ENCODE measurements around the gene SRRM4. TPM values are rescaled to one million over a fixed set of nuclear protein-coding genes. Genes with fewer than 3 reads are reported as not detected.

The SRRM4 gene
- total and polyA plus RNA-seq, 12 donors, result 0.06 to 0.49 (median 0.29) TPM

- ATAC-seq, result no peak
- Histone ChIP-seq H3K9me3 (no peaks in the 10 kb centered on the region), H3K27ac (no peak overlapping the region), H3K27me3 (peaks cover 0 to 45% (median 19%) of the 10 kb centered on the region in 7 donors), H3K4me3 (no peak overlapping the region), H3K36me3 (no peaks in the 10 kb centered on the region), H3K4me1 (peaks cover 0 to 10% (median 0%) of the 10 kb centered on the region in 9 donors)
- 26 to 28% methylated on average over 8 of the region's 8 CpGs for WGBS, 2 donors
- TF ChIP-seq, protein P1, sequence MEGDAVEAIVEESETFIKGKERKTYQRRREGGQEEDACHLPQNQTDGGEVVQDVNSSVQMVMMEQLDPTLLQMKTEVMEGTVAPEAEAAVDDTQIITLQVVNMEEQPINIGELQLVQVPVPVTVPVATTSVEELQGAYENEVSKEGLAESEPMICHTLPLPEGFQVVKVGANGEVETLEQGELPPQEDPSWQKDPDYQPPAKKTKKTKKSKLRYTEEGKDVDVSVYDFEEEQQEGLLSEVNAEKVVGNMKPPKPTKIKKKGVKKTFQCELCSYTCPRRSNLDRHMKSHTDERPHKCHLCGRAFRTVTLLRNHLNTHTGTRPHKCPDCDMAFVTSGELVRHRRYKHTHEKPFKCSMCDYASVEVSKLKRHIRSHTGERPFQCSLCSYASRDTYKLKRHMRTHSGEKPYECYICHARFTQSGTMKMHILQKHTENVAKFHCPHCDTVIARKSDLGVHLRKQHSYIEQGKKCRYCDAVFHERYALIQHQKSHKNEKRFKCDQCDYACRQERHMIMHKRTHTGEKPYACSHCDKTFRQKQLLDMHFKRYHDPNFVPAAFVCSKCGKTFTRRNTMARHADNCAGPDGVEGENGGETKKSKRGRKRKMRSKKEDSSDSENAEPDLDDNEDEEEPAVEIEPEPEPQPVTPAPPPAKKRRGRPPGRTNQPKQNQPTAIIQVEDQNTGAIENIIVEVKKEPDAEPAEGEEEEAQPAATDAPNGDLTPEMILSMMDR (IDR thresholded peaks at IDR 0.05), result no peak
- no peak for DNase-seq
- intact Hi-C loops (cut with DNase I), result no loop called here
Observed at GRCh38 chr12:119069147-119069642, 87.9 kb downstream of the SRRM4 start.

GRCh38 chr12:119071176-119071575 lies 89.8 kb downstream of the SRRM4 start:
- H3K4me1 ChIP-seq, result peaks cover 0 to 10% (median 0%) of the 10 kb centered on the region in 9 donors
- no peaks in the 10 kb centered on the region for H3K9me3 ChIP-seq
- H3K4me3 ChIP-seq, result no peak overlapping the region
- intact Hi-C loops (cut with DNase I), result no loop called here
- H3K27me3 ChIP-seq, result peaks cover 0 to 47% (median 21%) of the 10 kb centered on the region in 7 donors
- TF ChIP-seq, protein P1 (IDR thresholded peaks at IDR 0.05), result no peak
- peak overlapping the region in 1 of 10 donors; percentile 35 for H3K27ac ChIP-seq
- DNase-seq, result no peak
- 80 to 89% methylated on average over 6 of the region's 6 CpGs for WGBS, 2 donors
- ATAC-seq, result no peak
- no peaks in the 10 kb centered on the region for H3K36me3 ChIP-seq

GRCh38 chr12:119071638-119072231 lies 90.4 kb downstream of the SRRM4 start:
- WGBS, 2 donors, result 65 to 72% methylated on average over 5 of the region's 5 CpGs
- no peak for DNase-seq
- Histone ChIP-seq H3K27ac (peak overlapping the region in 1 of 10 donors; percentile 35), H3K4me3 (no peak overlapping the region), H3K27me3 (peaks cover 0 to 45% (median 21%) of the 10 kb centered on the region in 7 donors), H3K9me3 (no peaks in the 10 kb centered on the region), H3K36me3 (no peaks in the 10 kb centered on the region), H3K4me1 (peaks cover 0 to 10% (median 0%) of the 10 kb centered on the region in 9 donors)
- ATAC-seq, result peak in 1 of 8 donors; percentile 55
- intact Hi-C loops (cut with DNase I), result no loop called here
- TF ChIP-seq, protein P1 (IDR thresholded peaks at IDR 0.05), result no peak

DNA sequence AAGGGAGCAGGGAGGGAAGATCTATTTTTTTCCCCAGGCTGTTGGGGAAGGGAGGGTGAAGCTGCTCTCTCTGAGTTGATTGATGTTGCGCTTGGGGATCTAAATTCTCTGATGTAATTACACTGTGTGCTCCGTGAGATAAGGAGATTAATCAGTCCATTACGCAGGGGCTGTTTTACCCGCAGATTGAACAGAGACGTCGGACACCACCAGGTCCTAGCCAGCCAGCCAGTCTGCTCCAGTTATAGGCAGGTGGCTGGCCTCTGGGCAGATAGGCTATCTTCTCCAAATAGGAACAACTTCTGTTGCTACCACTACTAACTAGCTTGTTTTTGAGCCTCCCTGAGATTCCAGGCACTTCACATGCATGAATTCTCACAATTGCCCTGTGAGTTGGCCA lies 91.1 kb downstream of the SRRM4 start:
- ATAC-seq, result no peak
- no peak overlapping the region for H3K4me3 ChIP-seq
- DNase-seq, result no peak
- TF ChIP-seq, protein P1 (IDR thresholded peaks at IDR 0.05), result no peak
- no peaks in the 10 kb centered on the region for H3K36me3 ChIP-seq
- 21 to 33% methylated on average over 6 of the region's 6 CpGs for WGBS, 2 donors
- H3K27ac ChIP-seq, result peak overlapping the region in 1 of 10 donors; percentile 35
- intact Hi-C loops (cut with DNase I), result no loop called here
- peaks cover 0 to 10% (median 0%) of the 10 kb centered on the region in 9 donors for H3K4me1 ChIP-seq
- H3K9me3 ChIP-seq, result no peaks in the 10 kb centered on the region
- peaks cover 0 to 44% (median 21%) of the 10 kb centered on the region in 7 donors for H3K27me3 ChIP-seq

Data from heart right ventricle (tissue), 16 donors.